GM12878 (cell line): ENCODE results near the gene DPM3.

Experiments
- BHLHE40 ChIP-seq, 2 experiments: fragments of 450-650 bp in 1 of 2; IDR thresholded peaks; 2 replicates each; pipeline ENCODE4 v1.6.1; 2011 to 2017; ENCODE audit warnings: low read depth in 2 of 2, borderline replicate concordance in 1 of 2, improper control_type of control experiment in 1 of 2, low read length in 1 of 2, mild to moderate bottlenecking in 1 of 2
- CTCF ChIP-seq, 3 experiments: IDR thresholded peaks in 2 of 3; conservative IDR thresholded peaks in 1 of 3; 2 replicates each; pipeline ENCODE4 v1.5.1; 2011; ENCODE audit warnings: low read depth in 3 of 3, low read length in 3 of 3, mild to moderate bottlenecking in 3 of 3, control low read depth in 2 of 3, moderate library complexity in 2 of 3, inconsistent platforms in 1 of 3, mixed read lengths in 1 of 3; ENCODE audit not compliant: control insufficient read depth in 2 of 3, insufficient read depth in 1 of 3; ENCODE audit errors: extremely low read depth in 1 of 3
- FOS ChIP-seq: IDR thresholded peaks from 3 replicates; pipeline ENCODE4 v1.6.1; 2011; ENCODE audit warnings: borderline replicate concordance; ENCODE audit not compliant: insufficient read length; ENCODE audit errors: extremely low read depth
- NBN ChIP-seq: fragments of 450-650 bp; IDR thresholded peaks from 2 replicates; pipeline ENCODE4 v1.6.1; 2016
- POLR2AphosphoS2 ChIP-seq: IDR thresholded peaks from 2 replicates; pipeline ENCODE4 v1.6.1; 2011; ENCODE audit warnings: low read depth, mild to moderate bottlenecking, low read length, improper control_type of control experiment, moderate library complexity
- POLR2AphosphoS5 ChIP-seq: IDR thresholded peaks from 2 replicates; pipeline ENCODE4 v1.6.1; 2011; ENCODE audit warnings: mild to moderate bottlenecking, low read length, inconsistent platforms
- RAD21 ChIP-seq: IDR thresholded peaks from 2 replicates; pipeline ENCODE4 v1.6.1; 2011; ENCODE audit warnings: mild to moderate bottlenecking, low read depth, low read length, moderate library complexity; ENCODE audit not compliant: insufficient read depth
- RAD51 ChIP-seq: fragments of 450-650 bp; IDR thresholded peaks from 2 replicates; pipeline ENCODE4 v1.6.1; 2016; ENCODE audit warnings: moderate library complexity, mild to moderate bottlenecking, inconsistent platforms
- RFX5 ChIP-seq: IDR thresholded peaks from 2 replicates; pipeline ENCODE4 v1.6.1; 2011; ENCODE audit warnings: low read depth, low read length, improper control_type of control experiment
- SUZ12 ChIP-seq: fragments of 200-600 bp; sonication (generic); IDR thresholded peaks from one replicate; pipeline ENCODE4 v1.6.1; 2018; ENCODE audit warnings: antibody characterized with exemption, mild to moderate bottlenecking; ENCODE audit not compliant: unreplicated experiment
- YBX1 ChIP-seq: fragments of 450-650 bp; IDR thresholded peaks from 2 replicates; pipeline ENCODE4 v1.6.1; 2016; ENCODE audit warnings: antibody characterized with exemption

GRCh38 chr1:155091071-155092051, 49.0 kb downstream of the DPM3 start:
- no peak for TF ChIP-seq POLR2AphosphoS2
- no peak for TF ChIP-seq BHLHE40 (IDR thresholded peaks at IDR 0.05; ENCODE audit: borderline replicate concordance in 1 of 2, low read depth in 2 of 2, low read length in 1 of 2)
- TF ChIP-seq SUZ12: no peak
- TF ChIP-seq YBX1: no peak
- TF ChIP-seq RFX5: no peak
- no peak for TF ChIP-seq FOS
- TF ChIP-seq RAD21: peak; percentile 79
- no peak for TF ChIP-seq POLR2AphosphoS5
- peak; percentile 85 to 98 (median 97) for TF ChIP-seq CTCF (IDR thresholded peaks at IDR 0.05 in 2 of 3, conservative IDR thresholded peaks at IDR 0.05 in 1 of 3; ENCODE audit: control insufficient read depth in 2 of 3, extremely low read depth in 1 of 3, insufficient read depth in 1 of 3, low read depth in 3 of 3, low read length in 3 of 3)
- peak; percentile 34; the same call in 1 of the 2 replicates for TF ChIP-seq RAD51
- no peak for TF ChIP-seq NBN
